ENCODE measurements around the gene BCL2L12. TPM values are rescaled to one million over a fixed set of nuclear protein-coding genes. Genes with fewer than 3 reads are reported as not detected.
A peak's percentile ranks its signal among the peaks of the same experiment; 100 is the strongest.

Gene BCL2L12
- total and polyA plus RNA-seq, 5 experiments from 2014 or later, result 19.3 to 24.0 (median 20.6) TPM

GRCh38 chr19:49682274-49682673 lies 16.5 kb downstream of the BCL2L12 start:
- DNase-seq, result no peak
- H3K27me3 Mint-ChIP-seq, result no peaks in the 10 kb centered on the region
- ATAC-seq, result no peak
- no peak overlapping the region for H3K4me3 Mint-ChIP-seq
- no peak overlapping the region for H3K27ac Mint-ChIP-seq
- no peaks in the 10 kb centered on the region for H3K9me3 Mint-ChIP-seq
- POLR2A ChIA-PET, result interaction anchor here (0.6 to 0.8 kb wide), 2 partner anchors 42 to 102 kb away, joined by 3 to 4 read pairs; partner anchors contain the start of gene RRAS
- H3K4me1 Mint-ChIP-seq, result peaks cover 15 to 31% (median 28%) of the 10 kb centered on the region in 4 donors
- peaks cover 0 to 53% (median 12%) of the 10 kb centered on the region in 3 donors for H3K36me3 Mint-ChIP-seq

GRCh38 chr19:49683814-49684250 lies 18.1 kb downstream of the BCL2L12 start:
- no peak overlapping the region for H3K4me3 Mint-ChIP-seq
- POLR2A ChIA-PET, result no interaction called here
- H3K4me1 Mint-ChIP-seq, result peaks cover 10 to 25% (median 20%) of the 10 kb centered on the region in 4 donors
- no peaks in the 10 kb centered on the region for H3K27me3 Mint-ChIP-seq
- no peaks in the 10 kb centered on the region for H3K9me3 Mint-ChIP-seq
- H3K36me3 Mint-ChIP-seq, result peaks cover 0 to 57% (median 12%) of the 10 kb centered on the region in 3 donors
- H3K27ac Mint-ChIP-seq, result peak overlapping the region in 1 of 10 donors; percentile 80
- ATAC-seq (no peak), DNase-seq (no peak)

GRCh38 chr19:49684251-49684982 lies 18.7 kb downstream of the BCL2L12 start:
- Mint-ChIP-seq H3K27me3 (no peaks in the 10 kb centered on the region), H3K4me3 (no peak overlapping the region), H3K4me1 (peaks cover 10 to 27% (median 19%) of the 10 kb centered on the region in 4 donors), H3K36me3 (peaks cover 0 to 57% (median 12%) of the 10 kb centered on the region in 3 donors), H3K9me3 (no peaks in the 10 kb centered on the region), H3K27ac (peak overlapping the region in 1 of 10 donors; percentile 80)
- ATAC-seq (no peak), DNase-seq (no peak)
- POLR2A ChIA-PET, result no interaction called here

- POLR2A ChIA-PET, result interaction anchor here (1.1 kb wide), 1 partner anchor 157 kb away, joined by 4 read pairs; the partner anchor contains the start of gene RCN3
- Mint-ChIP-seq H3K4me1 (peaks cover 8 to 26% (median 19%) of the 10 kb centered on the region in 4 donors), H3K4me3 (no peak overlapping the region), H3K9me3 (no peaks in the 10 kb centered on the region), H3K27me3 (no peaks in the 10 kb centered on the region), H3K27ac (peak overlapping the region in 2 of 10 donors; percentile 25 to 75), H3K36me3 (peaks cover 0 to 57% (median 12%) of the 10 kb centered on the region in 3 donors)
- DNase-seq, result no peak
- ATAC-seq, result no peak
Measured at GRCh38 chr19:49684983-49685553, 19.3 kb downstream of the BCL2L12 start.

GRCh38 chr19:49685845-49686332 lies 20.2 kb downstream of the BCL2L12 start:
- Mint-ChIP-seq H3K36me3 (peaks cover 0 to 52% (median 11%) of the 10 kb centered on the region in 3 donors), H3K9me3 (no peaks in the 10 kb centered on the region), H3K4me3 (no peak overlapping the region), H3K4me1 (peaks cover 12 to 27% (median 20%) of the 10 kb centered on the region in 4 donors), H3K27ac (peak overlapping the region in 1 of 10 donors; percentile 75), H3K27me3 (peaks cover 0 to 7% (median 7%) of the 10 kb centered on the region in 5 donors)
- DNase-seq (no peak), ATAC-seq (no peak)
- POLR2A ChIA-PET, result interaction anchor here (0.7 to 1.1 kb wide), 2 partner anchors 158 to 197 kb away, joined by 4 to 5 read pairs; partner anchors contain the start of gene RCN3

GRCh38 chr19:49686503-49687088 lies 20.9 kb downstream of the BCL2L12 start:
- DNase-seq (no peak), ATAC-seq (no peak)
- Mint-ChIP-seq H3K27me3 (peaks cover 0 to 11% (median 8%) of the 10 kb centered on the region in 5 donors), H3K9me3 (no peaks in the 10 kb centered on the region), H3K36me3 (peaks cover 0 to 46% (median 11%) of the 10 kb centered on the region in 3 donors), H3K4me3 (no peak overlapping the region), H3K4me1 (peaks cover 16 to 31% (median 24%) of the 10 kb centered on the region in 4 donors), H3K27ac (no peak overlapping the region)
- POLR2A ChIA-PET, result interaction anchor here (0.7 to 1.1 kb wide), 2 partner anchors 159 to 198 kb away, joined by 4 to 5 read pairs; partner anchors contain the start of gene RCN3

GRCh38 chr19:49687150-49687549 lies 21.4 kb downstream of the BCL2L12 start:
- Mint-ChIP-seq H3K36me3 (peaks cover 0 to 42% (median 11%) of the 10 kb centered on the region in 3 donors), H3K9me3 (no peaks in the 10 kb centered on the region), H3K27me3 (peaks cover 0 to 11% (median 8%) of the 10 kb centered on the region in 5 donors), H3K27ac (peak overlapping the region in 1 of 10 donors; percentile 12), H3K4me1 (peaks cover 16 to 33% (median 24%) of the 10 kb centered on the region in 4 donors), H3K4me3 (peak overlapping the region in 1 of 10 donors; percentile 30)
- no peak for ATAC-seq
- DNase-seq, result no peak
- POLR2A ChIA-PET, result no interaction called here

- H3K9me3 Mint-ChIP-seq, result no peaks in the 10 kb centered on the region
- peaks cover 16 to 33% (median 24%) of the 10 kb centered on the region in 4 donors for H3K4me1 Mint-ChIP-seq
- peaks cover 0 to 11% (median 11%) of the 10 kb centered on the region in 5 donors for H3K27me3 Mint-ChIP-seq
- DNase-seq, result no peak
- ATAC-seq, result no peak
- peak overlapping the region in 4 of 10 donors; percentile 11 to 71 (median 26) for H3K27ac Mint-ChIP-seq
- POLR2A ChIA-PET, result no interaction called here
- H3K4me3 Mint-ChIP-seq, result no peak overlapping the region
- H3K36me3 Mint-ChIP-seq, result peaks cover 0 to 36% (median 8%) of the 10 kb centered on the region in 3 donors
Measured at GRCh38 chr19:49687566-49688316, 22.0 kb downstream of the BCL2L12 start.

- H3K4me3 Mint-ChIP-seq, result no peak overlapping the region
- no peaks in the 10 kb centered on the region for H3K9me3 Mint-ChIP-seq
- POLR2A ChIA-PET, result interaction anchor here (0.8 to 1.3 kb wide), 3 partner anchors 10 to 181 kb away, joined by 3 to 11 read pairs (median 3); no protein-coding TSS in a partner anchor
- DNase-seq (no peak), ATAC-seq (no peak)
- peaks cover 0 to 27% (median 8%) of the 10 kb centered on the region in 3 donors for H3K36me3 Mint-ChIP-seq
- H3K27ac Mint-ChIP-seq, result peak overlapping the region in 3 of 10 donors; percentile 28 to 51 (median 32)
- peaks cover 16 to 33% (median 24%) of the 10 kb centered on the region in 4 donors for H3K4me1 Mint-ChIP-seq
- H3K27me3 Mint-ChIP-seq, result peaks cover 0 to 16% (median 11%) of the 10 kb centered on the region in 5 donors
Measured at GRCh38 chr19:49688531-49689132, 22.9 kb downstream of the BCL2L12 start.

- DNase-seq (peak in 5 of 10 donors; percentile 26 to 51 (median 44)), ATAC-seq (peak; percentile 64 to 67)
- H3K9me3 Mint-ChIP-seq, result no peaks in the 10 kb centered on the region
- POLR2A ChIA-PET, result interaction anchor here (0.6 to 1.3 kb wide), 5 partner anchors 9 to 180 kb away, joined by 3 to 11 read pairs (median 4); no protein-coding TSS in a partner anchor
- peaks cover 0 to 18% (median 11%) of the 10 kb centered on the region in 5 donors for H3K27me3 Mint-ChIP-seq
- peak within 1 kb of the TSS in 8 of 10 donors; percentile 20 to 81 (median 64) for H3K27ac Mint-ChIP-seq
- H3K4me1 Mint-ChIP-seq, result peaks cover 16 to 33% (median 23%) of the 10 kb centered on the region in 4 donors
- H3K36me3 Mint-ChIP-seq, result peaks cover 0 to 19% (median 3%) of the 10 kb centered on the region in 3 donors
- peak within 1 kb of the TSS; percentile 85 to 99 (median 92) for H3K4me3 Mint-ChIP-seq
Measured at GRCh38 chr19:49689133-49690078, 23.7 kb downstream of the BCL2L12 start, which contains the start of gene ADM5. ADM5 (plus strand) TSS chr19:49689594; CDS start chr19:49689838, 244 bp downstream.
